Loucy (cell line): ENCODE measurements around the gene QPCTL.
"Not testable (repeated sequence)": the region's sequence is repeated elsewhere in the genome, so short reads cannot be mapped to it uniquely, and the experiment has no call there.

Experiments used
- CTCF ChIP-seq: fragments of 200-600 bp; sonication (generic); conservative IDR thresholded peaks from 2 replicates; pipeline ENCODE4 v1.5.1; 2014; ENCODE audit warnings: mild to moderate bottlenecking, antibody characterized with exemption, low read length
- EZH2phosphoT487 ChIP-seq: fragments of 200-600 bp; IDR thresholded peaks from 2 replicates; pipeline ENCODE4 v1.6.1; 2018; ENCODE audit warnings: antibody characterized with exemption, mild to moderate bottlenecking, moderate library complexity, borderline replicate concordance

GRCh38 chr19:45728683-45729082, 36.2 kb downstream of the QPCTL start:
- not testable (repeated sequence) for TF ChIP-seq CTCF, EZH2phosphoT487
